GM12878 (cell line): ENCODE results near the gene RERE. TPM values are rescaled to one million over a fixed set of nuclear protein-coding genes. Genes with fewer than 3 reads are reported as not detected.

Experiments
- ATAC-seq: fragments of 200-7000 bp; cut with Tn5 transposase; 3 replicates; pipeline ENCODE4 v1.9.1; 2020; ENCODE audit warnings: mild to moderate bottlenecking, moderate library complexity
- BruUV-seq: library from RNA; stranded (reverse); fragments of 400-500 nt; replicated peaks from 2 replicates; lab custom pipeline; 2021; lab: Mats Ljungman, UMichigan
- CTCF ChIA-PET: fragments of 300-600 bp; sonication (Branson Sonifier 250); formaldehyde crosslinking; extraction: SDS; loops from one replicate; lab custom pipeline; 2021; ENCODE audit warnings: inconsistent platforms; lab: Yijun Ruan, JAX
- POLR2A ChIA-PET: fragments of 350-600 bp; formaldehyde crosslinking; extraction: SDS; loops from one replicate; lab custom pipeline; 2021; ENCODE audit warnings: inconsistent platforms; lab: Charles Lee
- RAD21 ChIA-PET: fragments of 300-600 bp; sonication (Branson Sonifier 250); formaldehyde crosslinking; loops from one replicate; lab custom pipeline; 2023; ENCODE audit warnings: antibody characterized with exemption; ENCODE audit not compliant: unreplicated experiment; lab: Charles Lee
- SMC1A ChIA-PET: fragments of 300-600 bp; sonication (Branson Sonifier 250); formaldehyde crosslinking; loops from one replicate; lab custom pipeline; 2023; ENCODE audit not compliant: unreplicated experiment, uncharacterized antibody; lab: Charles Lee
- DNase-seq: peaks from one replicate; pipeline ENCODE4 v3.0.0-alpha.2; 2011; ENCODE audit warnings: low read depth, low spot score
- FAIRE-seq: peaks from 3 replicates; lab custom pipeline; 2011; peaks lifted over from hg19 to GRCh38; lab: Jason Lieb, UNC
- H2AFZ ChIP-seq: 2 replicates; pipeline ENCODE4 v1.6.0; 2011; ENCODE audit warnings: low read depth, low read length, control low read depth; ENCODE audit not compliant: control insufficient read depth
- H3K27ac ChIP-seq: 2 replicates; pipeline ENCODE4 v1.5.1; 2011; ENCODE audit warnings: control low read depth; ENCODE audit not compliant: control insufficient read depth, insufficient read depth
- H3K27me3 ChIP-seq, 2 experiments: replicated peaks in 1 of 2; 2 replicates each; pipeline versions ENCODE4 v1.6.0 to v1.6.1; 2011; ENCODE audit warnings: low read length in 1 of 2; ENCODE audit not compliant: control insufficient read depth in 2 of 2, insufficient read depth in 2 of 2
- H3K36me3 ChIP-seq, 2 experiments: 2 replicates each; pipeline ENCODE4 v1.5.1; 2011; ENCODE audit warnings: low read length in 1 of 2; ENCODE audit not compliant: control insufficient read depth in 2 of 2, insufficient read depth in 2 of 2
- H3K4me1 ChIP-seq: 2 replicates; pipeline ENCODE4 v1.6.1; 2011; ENCODE audit warnings: mild to moderate bottlenecking, low read length, moderate library complexity, mixed read lengths; ENCODE audit not compliant: control insufficient read depth, insufficient read depth
- H3K4me2 ChIP-seq: 2 replicates; pipeline ENCODE4 v1.6.0; 2011; ENCODE audit warnings: control low read depth; ENCODE audit not compliant: control insufficient read depth, insufficient read depth
- H3K4me3 ChIP-seq: fragments of 200-600 bp; sonication (generic); 2 replicates; pipeline ENCODE4 v1.5.1; 2016
- H3K79me2 ChIP-seq: 2 replicates; pipeline ENCODE4 v1.6.0; 2011; ENCODE audit warnings: low read length; ENCODE audit not compliant: control insufficient read depth, insufficient read depth
- H3K9ac ChIP-seq: 2 replicates; pipeline ENCODE4 v1.8.0; 2011; ENCODE audit warnings: low read length, control low read depth, mixed read lengths; ENCODE audit not compliant: control insufficient read depth, insufficient read depth
- H3K9me3 ChIP-seq: replicated peaks from 3 replicates; pipeline ENCODE4 v1.5.1; 2011; ENCODE audit warnings: mild to moderate bottlenecking, low read length; ENCODE audit not compliant: control insufficient read depth, insufficient read depth
- H4K20me1 ChIP-seq: 2 replicates; pipeline ENCODE4 v1.6.0; 2011; ENCODE audit not compliant: control insufficient read depth, insufficient read depth
- EGR1 ChIP-seq, 2 experiments: IDR thresholded peaks; 1 replicate in 1 of 2; 2 replicates in 1 of 2; pipeline ENCODE4 v1.6.1; 2011 to 2012; ENCODE audit warnings: low read depth in 2 of 2, low read length in 2 of 2, borderline replicate concordance in 1 of 2, mild to moderate bottlenecking in 1 of 2, moderate library complexity in 1 of 2
- IKZF2 ChIP-seq, 2 experiments: fragments of 450-650 bp; IDR thresholded peaks; 2 replicates each; pipeline ENCODE4 v1.6.1; 2017; ENCODE audit warnings: mild to moderate bottlenecking in 2 of 2, moderate library complexity in 2 of 2
- RUNX3 ChIP-seq: IDR thresholded peaks from 2 replicates; pipeline ENCODE4 v1.6.1; 2012; ENCODE audit warnings: low read length, inconsistent platforms
- SPI1 ChIP-seq: IDR thresholded peaks from 2 replicates; pipeline ENCODE4 v1.6.1; 2011; ENCODE audit warnings: low read depth, mild to moderate bottlenecking, low read length, moderate library complexity, borderline replicate concordance; ENCODE audit not compliant: insufficient read depth
- WGBS: methylation state at CpG from one replicate; pipeline ENCODE4 v1.1.6; 2016; ENCODE audit warnings: low lambda C conversion rate; ENCODE audit not compliant: insufficient replicate concordance, insufficient coverage; ENCODE audit errors: missing lambda C conversion rate; 5-methylcytosine and 5-hydroxymethylcytosine counted together
- in situ Hi-C: fragments of 300-500 bp; cut with MboI; formaldehyde crosslinking; loops from 9 replicates; pipeline ENCODE4 v1.14.3; 2018; ENCODE audit warnings: mixed read lengths
- intact Hi-C: fragments of 100-400 bp; cut with micrococcal nuclease; formaldehyde crosslinking; loops from one replicate; pipeline ENCODE4 v1.14.2; 2022; ENCODE audit not compliant: unreplicated experiment
- polyA plus RNA-seq, 11 experiments: library from polyadenylated mRNA; depleted of rRNA in 4 of 11; unstranded in 6 of 11; stranded (reverse) in 5 of 11; fragments of >200 nt; fragmentation: Nextera tagmentation in 4 of 11; fragmentation: Illumina TruSeq in 1 of 11; extraction: Ambion mirVana in 4 of 11; extraction: Trizol in 1 of 11; gene quantifications; 1 replicate in 1 of 11; 2 replicates in 10 of 11; pipeline versions ENCODE4 v1.2.1 to v1.2.3, GENCODE V29; 2011 to 2016; ENCODE audit warnings: inconsistent platforms in 2 of 11, missing spikeins in 2 of 11, low read depth in 1 of 11
- total RNA-seq, 4 experiments: library from RNA; depleted of rRNA in 3 of 4; stranded (reverse); fragments of >200 nt in 3 of 4; fragmentation: Illumina TruSeq in 1 of 4; extraction: Trizol in 1 of 4; gene quantifications; 2 replicates each; pipeline versions ENCODE4 v1.2.1 to v1.2.3, GENCODE V29; 2013 to 2021

The RERE gene
- total and polyA plus RNA-seq, 10 of the 15 experiments (the other 5 are each of a cell fraction or from before 2014, with no cell fraction given), result 5.2 to 60.5 (median 20.2) TPM

- DNase-seq (no peak), FAIRE-seq (no peak), ATAC-seq (no peak)
- intact Hi-C loops (no loop called here), in situ Hi-C loops (no loop called here)
- Histone ChIP-seq H3K4me1 (peaks cover 22% of the 10 kb centered on the region), H4K20me1 (no peaks in the 10 kb centered on the region; the same call in 1 of the 2 replicates), H3K79me2 (peaks cover 14% of the 10 kb centered on the region), H3K27ac (no peak overlapping the region), H3K4me3 (no peak overlapping the region), H3K36me3 (no peaks in the 10 kb centered on the region), H3K27me3 (no peaks in the 10 kb centered on the region), H3K4me2 (no peak overlapping the region), H3K9me3 (no peaks in the 10 kb centered on the region), H2AFZ (no peak overlapping the region), H3K9ac (no peak overlapping the region)
- 76% methylated on average over 5 of the region's 5 CpGs for WGBS
- SMC1A ChIA-PET, result interaction anchor here (0.9 to 9.8 kb wide), 5 partner anchors 9 to 55 kb away, joined by 3 to 98 read pairs (median 4); no protein-coding TSS in a partner anchor
- RAD21 ChIA-PET, result interaction anchor here (1.1 kb wide), 1 partner anchor 215 kb away, joined by 4 read pairs; no protein-coding TSS in a partner anchor
- POLR2A ChIA-PET, result interaction anchor here (0.9 to 1.6 kb wide), 2 partner anchors 9 to 10 kb away, joined by 3 to 4 read pairs; no protein-coding TSS in a partner anchor
- CTCF ChIA-PET, result interaction anchor here (1.1 to 1.6 kb wide), 3 partner anchors 18 to 72 kb away, joined by 3 read pairs; no protein-coding TSS in a partner anchor
- BruUV-seq, result no TSS peak
- TF ChIP-seq RUNX3 (0 out of 2 replicates have a peak, but pooled peaks have one; percentile 28), EGR1 (IDR thresholded peaks at IDR 0.05; ENCODE audit: borderline replicate concordance in 1 of 2, low read depth in 2 of 2, low read length in 2 of 2) (no peak), IKZF2 (IDR thresholded peaks at IDR 0.05) (peak in 1 of 2 experiments; percentile 30; a peak in 1 of 4 replicates), SPI1 (peak; percentile 54; the same call in 1 of the 2 replicates)
Measured at GRCh38 chr1:8633741-8634501, 183.5 kb downstream of the RERE start.
